GM12801 (cell line): ENCODE measurements around the gene AUTS2.

Source experiments
- CTCF ChIP-seq: IDR thresholded peaks from one replicate; pipeline ENCODE4 v1.5.1; 2011; ENCODE audit warnings: control low read depth; ENCODE audit not compliant: insufficient read length; ENCODE audit errors: extremely low read depth

The AUTS2 gene

DNA sequence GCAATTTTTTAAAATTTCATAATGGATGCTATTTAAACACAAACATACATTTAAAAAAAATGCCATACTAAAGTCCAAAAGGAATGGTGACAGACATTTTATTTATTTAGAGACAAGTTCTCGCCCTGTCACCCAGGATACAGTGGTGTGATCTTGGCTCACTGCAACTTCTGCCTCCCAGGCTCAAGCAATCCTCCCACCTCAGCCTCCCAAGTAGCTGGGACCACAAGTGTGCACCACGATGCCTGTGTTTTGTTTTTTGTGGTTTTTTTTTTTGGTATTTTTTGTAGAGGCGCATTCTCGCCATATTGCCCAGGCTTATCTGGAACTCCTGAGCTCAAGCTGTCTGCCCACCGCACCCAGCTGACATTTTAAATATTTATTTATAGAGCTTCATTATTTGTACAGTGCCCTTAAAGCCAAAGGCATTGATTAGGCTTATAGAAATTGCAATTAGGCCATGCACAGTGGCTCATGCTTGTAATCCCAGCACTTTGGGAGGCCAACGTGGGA, 703.5 kb downstream of the AUTS2 start:
- no peak for TF ChIP-seq CTCF

DNA sequence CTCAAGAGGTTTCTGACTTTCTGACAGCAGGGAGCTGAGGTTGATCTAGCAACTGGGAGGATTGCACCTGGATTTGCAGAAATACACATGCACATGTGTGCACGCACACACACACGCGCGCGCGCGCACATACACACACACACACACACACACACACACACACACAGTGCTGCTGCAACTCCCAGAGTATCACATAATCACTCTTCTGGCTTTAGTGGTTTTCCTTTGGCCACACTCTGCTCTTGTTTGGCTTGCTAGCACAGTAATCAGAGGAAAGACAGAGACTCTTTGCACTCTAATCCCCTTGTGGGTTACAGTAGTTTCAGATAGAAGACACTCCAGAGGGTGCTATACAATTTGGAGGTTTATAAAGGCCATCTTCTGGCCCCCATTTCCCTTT, 705.0 kb downstream of the AUTS2 start:
- TF ChIP-seq CTCF = no peak

- TF ChIP-seq CTCF = no peak
Observed at GRCh38 chr7:70303780-70304179, 705.5 kb downstream of the AUTS2 start.

DNA sequence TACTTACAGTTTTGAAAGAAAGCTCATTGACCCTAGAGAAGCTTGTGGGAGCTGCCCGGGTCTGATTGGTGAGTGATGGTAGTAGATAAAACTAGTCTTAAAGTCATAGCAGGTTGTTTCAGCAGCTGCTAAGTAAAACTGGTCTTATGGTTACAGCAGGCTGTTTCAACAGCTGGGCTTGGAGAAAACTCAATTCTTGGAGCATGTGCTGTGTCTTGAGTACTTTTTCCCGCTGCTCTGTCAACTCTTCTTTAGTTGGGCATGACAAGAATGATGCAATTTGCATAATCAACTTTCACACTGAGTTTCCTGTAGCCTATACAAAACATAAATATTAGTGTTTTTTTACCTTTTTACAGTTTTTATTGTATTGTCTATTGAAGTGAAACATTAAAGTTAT, 707.9 kb downstream of the AUTS2 start:
- no peak for TF ChIP-seq CTCF

- no peak for TF ChIP-seq CTCF
Observed at GRCh38 chr7:70307544-70308106, 709.4 kb downstream of the AUTS2 start.

GRCh38 chr7:70312336-70312735, 714.1 kb downstream of the AUTS2 start:
- TF ChIP-seq CTCF = no peak

- TF ChIP-seq CTCF = no peak
Observed at GRCh38 chr7:70313271-70313670, 715.0 kb downstream of the AUTS2 start.
